OCI-LY1 (cell line): ENCODE data around the gene ADM2.
A peak's percentile ranks its signal among the peaks of the same experiment; 100 is the strongest.

Experiments used
- H2AFZ ChIP-seq: fragments of 200-600 bp; sonication (generic), shearing (Covaris generic); 2 replicates; pipeline ENCODE4 v1.6.0; 2014; ENCODE audit warnings: antibody characterized with exemption, mild to moderate bottlenecking, low read length
- H3F3A ChIP-seq: fragments of 200-600 bp; sonication (generic), shearing (Covaris generic); 2 replicates; pipeline ENCODE4 v1.6.0; 2014; ENCODE audit warnings: mild to moderate bottlenecking, antibody characterized with exemption, low read length, moderate library complexity; ENCODE audit not compliant: insufficient read depth
- H3K27ac ChIP-seq: fragments of 200-600 bp; sonication (generic); 2 replicates; pipeline ENCODE4 v1.5.1; 2014; ENCODE audit warnings: low read length, mixed run types, mild to moderate bottlenecking, low read depth; ENCODE audit not compliant: poor library complexity, severe bottlenecking
- H3K27me3 ChIP-seq: fragments of 200-600 bp; sonication (generic); 2 replicates; pipeline ENCODE4 v1.6.0; 2014; ENCODE audit warnings: antibody characterized with exemption, mild to moderate bottlenecking, low read length, moderate library complexity; ENCODE audit not compliant: insufficient read depth
- H3K36me3 ChIP-seq: fragments of 200-600 bp; sonication (generic); 2 replicates; pipeline ENCODE4 v1.6.1; 2014; ENCODE audit warnings: mild to moderate bottlenecking, antibody characterized with exemption, low read length, moderate library complexity, mixed read lengths; ENCODE audit not compliant: insufficient read depth
- H3K4me1 ChIP-seq: fragments of 200-600 bp; sonication (generic); 2 replicates; pipeline ENCODE4 v1.5.1; 2014; ENCODE audit warnings: mild to moderate bottlenecking, low read length, moderate library complexity; ENCODE audit not compliant: insufficient read depth, severe bottlenecking
- H3K4me2 ChIP-seq: fragments of 200-600 bp; sonication (generic), shearing (Covaris generic); 2 replicates; pipeline ENCODE4 v1.6.1; 2014; ENCODE audit warnings: low read length
- H3K4me3 ChIP-seq: fragments of 200-600 bp; sonication (generic); 2 replicates; pipeline ENCODE4 v1.5.1; 2014; ENCODE audit warnings: low read length, low read depth, mild to moderate bottlenecking, mixed read lengths; ENCODE audit not compliant: poor library complexity, severe bottlenecking
- H3K79me2 ChIP-seq: fragments of 200-600 bp; shearing (Covaris generic); 2 replicates; pipeline ENCODE4 v1.6.1; 2016; ENCODE audit warnings: mixed run types, low read length, mixed read lengths; ENCODE audit not compliant: insufficient read depth
- H3K9ac ChIP-seq: fragments of 200-600 bp; sonication (generic), shearing (Covaris generic); 2 replicates; pipeline ENCODE4 v1.6.1; 2014; ENCODE audit warnings: mild to moderate bottlenecking, low read length, mixed read lengths
- H3K9me2 ChIP-seq: fragments of 200-600 bp; sonication (generic), shearing (Covaris generic); 2 replicates; pipeline ENCODE4 v1.6.1; 2014; ENCODE audit warnings: low read depth, mild to moderate bottlenecking, low read length, mixed read lengths
- H3K9me3 ChIP-seq: fragments of 200-600 bp; shearing (Covaris generic); 2 replicates; pipeline ENCODE4 v1.6.1; 2014; ENCODE audit warnings: low read length, mixed read lengths
- H4K20me1 ChIP-seq: fragments of 200-600 bp; sonication (generic), shearing (Covaris generic); 2 replicates; pipeline ENCODE4 v1.6.0; 2016; ENCODE audit warnings: mild to moderate bottlenecking, low read length; ENCODE audit not compliant: insufficient read depth
- EZH2 ChIP-seq: fragments of 200-600 bp; sonication (generic), shearing (Covaris generic); IDR thresholded peaks from 2 replicates; pipeline ENCODE4 v1.8.0; 2017; ENCODE audit warnings: borderline replicate concordance, mixed run types, mild to moderate bottlenecking, antibody characterized with exemption, low read length, moderate library complexity, mixed read lengths
- TF ChIP-seq, protein P1 (sequence below): fragments of 200-600 bp; sonication (generic), shearing (Covaris generic); IDR thresholded peaks from 2 replicates; pipeline ENCODE4 v1.5.1; 2017; ENCODE audit warnings: mild to moderate bottlenecking, antibody characterized with exemption, low read length, moderate library complexity, mixed read lengths

ADM2 gene

GRCh38 chr22:50467341-50467740 lies 14.0 kb upstream of the ADM2 start:
- H3K4me1 ChIP-seq: peaks cover 54% of the 10 kb centered on the region
- H3K4me2 ChIP-seq: peak overlapping the region; percentile 70; the same call in 1 of the 2 replicates
- TF ChIP-seq EZH2: no peak
- TF ChIP-seq, protein P1, sequence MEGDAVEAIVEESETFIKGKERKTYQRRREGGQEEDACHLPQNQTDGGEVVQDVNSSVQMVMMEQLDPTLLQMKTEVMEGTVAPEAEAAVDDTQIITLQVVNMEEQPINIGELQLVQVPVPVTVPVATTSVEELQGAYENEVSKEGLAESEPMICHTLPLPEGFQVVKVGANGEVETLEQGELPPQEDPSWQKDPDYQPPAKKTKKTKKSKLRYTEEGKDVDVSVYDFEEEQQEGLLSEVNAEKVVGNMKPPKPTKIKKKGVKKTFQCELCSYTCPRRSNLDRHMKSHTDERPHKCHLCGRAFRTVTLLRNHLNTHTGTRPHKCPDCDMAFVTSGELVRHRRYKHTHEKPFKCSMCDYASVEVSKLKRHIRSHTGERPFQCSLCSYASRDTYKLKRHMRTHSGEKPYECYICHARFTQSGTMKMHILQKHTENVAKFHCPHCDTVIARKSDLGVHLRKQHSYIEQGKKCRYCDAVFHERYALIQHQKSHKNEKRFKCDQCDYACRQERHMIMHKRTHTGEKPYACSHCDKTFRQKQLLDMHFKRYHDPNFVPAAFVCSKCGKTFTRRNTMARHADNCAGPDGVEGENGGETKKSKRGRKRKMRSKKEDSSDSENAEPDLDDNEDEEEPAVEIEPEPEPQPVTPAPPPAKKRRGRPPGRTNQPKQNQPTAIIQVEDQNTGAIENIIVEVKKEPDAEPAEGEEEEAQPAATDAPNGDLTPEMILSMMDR: no peak
- no peaks in the 10 kb centered on the region for H3K27me3 ChIP-seq
- H2AFZ ChIP-seq: no peak overlapping the region
- peaks cover 51% of the 10 kb centered on the region for H3K36me3 ChIP-seq
- H3F3A ChIP-seq: no peaks in the 10 kb centered on the region
- no peaks in the 10 kb centered on the region for H4K20me1 ChIP-seq
- peak overlapping the region; percentile 8; the same call in 1 of the 2 replicates for H3K9ac ChIP-seq
- H3K9me3 ChIP-seq: no peaks in the 10 kb centered on the region
- H3K79me2 ChIP-seq: peaks cover 9% of the 10 kb centered on the region
- no peaks in the 10 kb centered on the region for H3K9me2 ChIP-seq
- H3K27ac ChIP-seq: peak overlapping the region; percentile 98
- H3K4me3 ChIP-seq: peak overlapping the region; percentile 52

DNA sequence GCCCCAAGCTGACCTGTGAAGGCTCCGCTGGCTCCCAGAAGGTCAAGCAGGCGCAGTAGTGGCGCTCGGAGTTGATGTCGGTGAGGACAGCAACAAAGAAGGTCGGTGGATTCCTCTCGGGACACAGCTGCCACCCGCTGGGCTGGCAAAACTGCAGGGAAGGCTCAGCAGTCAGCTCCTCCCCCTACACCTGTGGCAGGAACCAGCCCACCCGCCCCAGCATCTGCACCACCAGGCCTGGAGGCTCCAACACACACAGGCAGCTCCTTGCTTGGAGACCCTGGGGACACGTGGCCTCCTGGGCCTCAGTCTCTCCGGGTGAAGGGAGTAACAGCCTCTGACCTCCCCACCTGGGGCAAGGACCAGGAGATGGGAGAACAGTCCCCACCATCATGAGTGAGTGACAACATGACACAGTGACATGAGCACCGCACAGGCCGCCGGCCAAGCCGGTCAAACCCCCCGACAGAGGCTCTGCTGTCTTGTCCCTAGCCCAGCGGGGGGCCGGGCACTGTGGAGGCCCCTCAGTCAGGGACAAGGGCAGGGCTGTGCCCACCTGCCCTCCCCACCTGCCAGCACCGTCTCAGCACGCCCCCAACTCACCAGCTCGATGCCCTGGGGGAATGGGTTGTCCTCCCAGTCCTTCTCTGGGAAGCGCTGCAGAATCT lies 13.4 kb upstream of the ADM2 start:
- peak overlapping the region; percentile 98 for H3K27ac ChIP-seq
- peaks cover 45% of the 10 kb centered on the region for H3K36me3 ChIP-seq

DNA sequence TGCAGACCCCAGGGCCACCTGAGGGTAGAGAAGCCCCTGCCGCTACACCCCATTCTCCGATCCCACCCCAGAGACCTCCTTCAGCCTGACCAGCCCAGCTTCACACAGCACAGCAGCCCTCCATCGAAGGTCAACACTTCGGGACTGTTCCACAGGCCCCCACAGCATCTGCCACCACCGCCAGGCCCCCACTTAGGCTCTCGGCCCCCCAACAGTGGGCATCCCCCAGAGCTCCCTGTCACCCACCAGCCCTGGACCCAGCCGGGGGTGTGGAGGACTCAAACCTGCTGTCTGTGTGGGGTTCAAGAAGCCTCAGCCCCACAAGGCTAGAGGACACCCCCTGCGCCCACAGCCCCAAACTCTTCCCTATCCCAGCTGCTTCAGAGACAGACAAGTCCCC lies 12.7 kb upstream of the ADM2 start:
- peaks cover 67% of the 10 kb centered on the region for H3K4me1 ChIP-seq
- peaks cover 38% of the 10 kb centered on the region for H3K36me3 ChIP-seq
- H3K9ac ChIP-seq: peak overlapping the region; percentile 66
- peak overlapping the region; percentile 98 for H3K27ac ChIP-seq
- peak overlapping the region; percentile 70 for H3K4me2 ChIP-seq
- H3K9me3 ChIP-seq: no peaks in the 10 kb centered on the region
- H3K79me2 ChIP-seq: peaks cover 21% of the 10 kb centered on the region
- peak overlapping the region; percentile 52 for H3K4me3 ChIP-seq
- no peak for TF ChIP-seq EZH2
- TF ChIP-seq, protein P1: no peak
- H2AFZ ChIP-seq: no peak overlapping the region
- H3F3A ChIP-seq: no peaks in the 10 kb centered on the region
- H3K9me2 ChIP-seq: no peaks in the 10 kb centered on the region
- no peaks in the 10 kb centered on the region for H3K27me3 ChIP-seq
- no peaks in the 10 kb centered on the region for H4K20me1 ChIP-seq

More for the DNA sequence above, 13.4 kb upstream of the ADM2 start:
- Histone ChIP-seq H3F3A (no peaks in the 10 kb centered on the region), H3K79me2 (peaks cover 15% of the 10 kb centered on the region), H2AFZ (no peak overlapping the region), H3K9me3 (no peaks in the 10 kb centered on the region), H3K9ac (peak overlapping the region; percentile 66), H3K9me2 (no peaks in the 10 kb centered on the region), H3K27me3 (no peaks in the 10 kb centered on the region), H4K20me1 (no peaks in the 10 kb centered on the region), H3K4me1 (peaks cover 60% of the 10 kb centered on the region), H3K4me3 (peak overlapping the region; percentile 52), H3K4me2 (peak overlapping the region; percentile 70)
- TF ChIP-seq, protein P1: no peak
- no peak for TF ChIP-seq EZH2
